HG02981 (cell line): ENCODE data around the gene PLEKHA4.
"Not testable (repeated sequence)": the region's sequence is repeated elsewhere in the genome, so short reads cannot be mapped to it uniquely, and the experiment has no call there.

Experiments used
- ATAC-seq: cut with Tn5 transposase; IDR thresholded peaks from one replicate; pipeline ENCODE4 v1.9.1; 2021; ENCODE audit warnings: mild to moderate bottlenecking, moderate library complexity; ENCODE audit not compliant: unreplicated experiment

Gene PLEKHA4

DNA sequence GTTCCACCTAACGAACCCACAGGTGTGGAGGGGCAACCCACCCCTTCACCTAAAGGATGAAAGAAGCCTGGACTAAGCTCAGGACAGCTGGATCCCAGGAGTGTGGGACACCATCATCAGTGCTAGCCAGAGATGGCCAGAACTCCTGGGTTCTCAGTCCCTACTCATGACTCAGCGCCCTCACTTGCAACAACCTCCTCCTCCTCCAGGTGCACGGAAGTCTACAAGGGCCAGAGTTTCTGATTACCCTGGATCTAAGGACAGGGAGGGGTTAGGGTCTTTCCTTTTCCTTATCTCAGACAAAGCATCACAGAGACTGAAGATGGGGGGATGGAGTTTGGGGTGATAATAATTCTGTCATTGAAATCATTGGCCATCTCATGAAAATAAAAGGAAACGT is 22.1 kb upstream of the PLEKHA4 start:
- ATAC-seq, result no peak

DNA sequence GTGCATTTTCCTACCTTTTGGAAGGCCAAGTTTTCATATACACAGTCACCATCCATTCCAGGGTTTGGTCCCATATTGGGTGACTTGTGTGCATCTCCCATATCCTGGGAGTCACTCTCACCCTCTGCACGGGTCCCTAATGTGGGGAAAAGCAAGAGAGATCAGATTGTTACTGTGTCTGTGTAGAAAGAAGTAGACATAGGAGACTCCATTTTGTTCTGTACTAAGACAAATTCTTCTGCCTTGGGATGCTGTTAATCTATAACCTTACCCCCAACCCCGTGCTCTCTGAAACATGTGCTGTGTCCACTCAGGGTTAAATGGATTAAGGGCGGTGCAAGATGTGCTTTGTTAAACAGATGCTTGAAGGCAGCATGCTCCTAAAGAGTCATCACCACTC is 21.1 kb upstream of the PLEKHA4 start:
- ATAC-seq, result not testable (repeated sequence)

DNA sequence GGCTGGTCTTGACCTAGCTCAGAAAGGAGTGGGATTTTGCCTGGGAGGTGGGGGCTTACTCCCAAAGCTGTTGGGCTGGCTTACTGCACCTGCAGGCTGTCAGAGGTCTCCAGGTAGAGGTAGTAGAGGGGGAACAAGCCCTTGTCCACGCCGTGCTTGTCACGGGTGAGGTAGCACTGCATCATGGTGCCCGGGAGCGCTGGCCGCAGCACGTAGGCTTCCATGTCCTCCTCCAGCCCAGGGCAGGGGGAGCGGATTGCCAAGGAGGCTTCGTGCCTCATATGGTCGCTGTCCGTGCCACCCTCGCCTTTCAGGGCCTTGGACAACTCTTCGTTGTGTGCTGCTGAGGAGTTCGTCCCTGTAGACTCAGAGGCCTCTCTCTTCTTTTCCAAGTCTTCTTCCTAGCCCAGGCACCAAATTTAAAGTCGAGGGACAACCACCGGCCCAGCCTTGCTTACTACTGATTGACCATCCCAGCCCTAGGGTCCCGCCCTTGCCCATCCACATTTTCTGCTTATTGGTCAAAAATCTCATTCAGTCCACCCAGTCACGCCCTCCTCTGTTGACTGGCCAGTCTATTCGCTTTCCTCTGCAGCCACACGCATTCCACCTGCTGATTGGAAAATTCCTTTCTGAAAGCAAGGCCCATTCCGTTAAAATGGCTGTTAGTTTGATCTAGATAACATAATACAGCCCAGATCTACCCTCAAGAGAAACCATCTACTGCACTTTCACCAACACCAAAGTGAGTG is 19.6 kb upstream of the PLEKHA4 start:
- no peak for ATAC-seq

DNA sequence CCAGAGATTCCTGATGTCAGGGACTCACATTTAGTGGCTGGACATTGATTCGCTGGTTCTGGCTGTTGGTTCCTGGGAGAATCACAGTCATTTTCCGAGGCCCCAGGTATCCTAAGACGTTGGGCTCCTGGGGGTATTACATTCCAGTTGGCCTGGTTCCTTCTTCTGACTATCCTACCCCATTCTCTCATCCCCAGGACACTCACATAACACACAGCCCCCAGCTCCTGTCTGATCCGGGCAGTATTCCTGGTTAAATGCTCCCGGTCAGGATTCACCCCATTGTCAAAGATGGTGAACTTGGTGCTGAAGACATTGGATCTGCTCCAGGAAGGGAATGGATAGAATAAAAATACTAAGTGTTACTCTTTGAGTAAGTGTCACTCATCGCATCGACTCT is 15.3 kb upstream of the PLEKHA4 start:
- ATAC-seq, result no peak

DNA sequence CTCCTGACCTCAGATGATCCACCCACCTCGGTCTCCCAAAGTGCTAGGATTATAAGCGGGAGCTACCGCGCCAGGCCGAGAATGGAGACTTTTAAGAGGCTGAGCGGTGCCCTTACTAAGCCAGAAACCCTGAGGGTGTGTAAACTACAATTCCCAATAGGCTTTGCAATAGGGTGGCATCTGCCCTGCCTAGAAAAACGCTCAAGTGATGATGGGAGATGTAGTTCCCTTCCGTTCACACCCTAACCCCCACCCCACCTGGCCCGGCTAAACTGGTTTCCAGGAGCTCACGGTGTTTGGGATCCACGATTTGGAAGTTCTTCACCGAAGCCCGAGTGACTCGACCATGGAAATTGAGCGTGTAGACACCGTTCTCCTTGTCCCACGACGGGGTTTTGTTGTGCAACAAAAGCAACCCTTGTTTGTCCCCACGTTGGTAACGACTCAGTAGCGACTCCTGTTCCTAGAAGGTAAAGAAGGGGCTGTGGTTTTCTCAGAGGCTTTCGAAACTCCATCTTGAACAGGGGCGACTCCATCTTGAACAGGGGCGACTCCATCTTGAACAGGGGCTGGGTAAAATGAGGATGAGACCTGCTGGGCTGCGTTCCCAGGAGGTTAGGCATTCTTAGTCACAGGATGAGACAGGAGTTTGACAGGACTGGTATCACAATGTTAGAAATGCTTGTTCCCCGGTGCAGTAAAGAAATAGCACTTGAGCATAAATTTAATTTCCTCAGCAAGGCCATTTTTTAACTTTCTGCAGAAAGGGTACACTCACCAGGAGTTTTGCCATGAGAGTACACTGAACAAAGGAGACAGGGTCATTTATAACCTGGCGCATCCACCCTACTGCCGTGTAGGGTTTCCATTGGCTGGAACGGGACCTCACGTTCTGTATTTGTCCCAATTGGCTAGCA is 13.6 kb upstream of the PLEKHA4 start:
- ATAC-seq, result no peak

DNA sequence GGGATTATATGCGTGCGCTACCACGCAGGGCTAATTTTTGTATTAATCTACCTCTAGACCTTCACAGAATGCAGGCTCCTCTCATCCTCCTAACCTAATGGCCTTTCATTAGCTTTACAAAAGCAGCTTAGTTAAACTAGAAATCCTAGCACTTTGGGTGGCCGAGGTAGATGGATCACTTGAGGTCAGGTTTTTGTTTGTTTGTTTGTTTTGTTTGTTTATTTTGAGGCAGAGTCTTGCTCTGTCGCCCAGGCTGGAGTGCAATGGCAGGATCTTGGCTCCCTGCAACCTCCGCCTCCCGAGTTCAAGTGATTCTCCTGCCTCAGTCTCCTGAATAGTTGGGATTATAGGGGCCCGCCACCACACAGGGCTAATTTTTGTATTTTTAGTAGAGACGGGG is 11.3 kb upstream of the PLEKHA4 start:
- not testable (repeated sequence) for ATAC-seq

DNA sequence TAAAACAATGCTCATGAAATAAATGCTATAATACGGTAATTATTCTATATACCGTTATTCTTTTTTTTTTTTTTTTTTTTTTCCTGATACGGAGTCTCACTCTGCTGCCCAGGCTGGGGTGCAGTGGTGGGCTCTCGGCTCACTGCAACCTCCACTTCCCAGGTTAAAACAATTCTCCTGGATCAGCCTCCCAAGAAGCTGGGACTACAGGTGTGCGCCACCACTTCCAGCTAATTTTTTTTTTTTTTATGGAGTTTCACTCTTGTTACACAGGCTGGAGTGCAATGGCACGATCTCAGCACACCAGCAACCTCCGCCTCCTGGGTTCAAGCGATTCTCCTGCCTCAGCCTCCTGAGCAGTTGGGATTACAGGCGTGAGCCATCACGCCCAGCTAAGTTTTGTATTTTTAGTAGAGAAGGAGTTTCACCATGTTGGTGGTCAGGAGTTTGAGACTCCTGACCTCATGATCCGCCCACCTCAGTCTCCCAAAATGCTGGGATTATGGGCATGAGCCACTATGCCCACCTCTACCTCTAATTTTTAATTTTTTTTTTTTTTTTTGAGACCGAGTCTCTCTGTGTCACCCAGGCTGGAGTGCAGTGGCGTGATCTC is 10.7 kb upstream of the PLEKHA4 start:
- ATAC-seq, result no peak

DNA sequence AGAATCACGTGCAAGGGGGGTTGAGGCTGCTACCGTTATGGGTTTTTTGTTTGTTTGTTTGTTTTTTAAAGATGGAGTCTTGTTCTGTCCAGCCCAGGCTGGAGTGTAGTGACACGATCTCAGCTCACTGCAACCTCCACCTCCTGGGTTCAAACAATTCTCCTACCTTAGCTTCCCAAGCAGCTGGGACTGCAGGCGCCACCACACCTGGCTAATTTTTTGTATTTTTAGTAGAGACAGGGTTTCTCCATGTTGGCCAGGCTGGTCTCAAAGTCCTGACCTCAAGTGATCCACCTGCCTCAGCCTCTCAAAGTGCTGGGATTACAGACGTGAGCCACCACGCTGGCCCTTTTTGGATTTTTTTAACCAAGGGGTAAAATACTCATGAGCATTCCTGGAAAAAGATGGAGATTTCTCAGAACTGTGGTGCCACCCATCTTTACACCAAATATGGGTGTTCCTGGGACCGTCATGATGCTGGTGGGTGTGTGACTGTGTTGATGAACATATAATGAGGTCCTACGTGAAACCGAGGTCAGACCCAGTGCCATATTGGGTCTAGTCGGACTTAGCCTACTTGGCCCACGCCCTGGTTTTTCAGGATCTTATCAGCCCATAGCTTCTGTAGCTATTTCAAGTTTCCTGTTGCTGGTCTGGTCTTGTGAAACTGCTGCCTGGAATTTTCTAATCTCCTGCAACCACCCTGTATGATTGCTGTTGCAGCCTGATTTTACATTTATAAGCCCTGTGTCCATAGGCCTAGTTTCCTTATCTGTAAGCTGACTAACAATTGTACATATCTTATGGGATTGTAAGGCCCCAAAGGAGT is 10.0 kb upstream of the PLEKHA4 start:
- no peak for ATAC-seq

DNA sequence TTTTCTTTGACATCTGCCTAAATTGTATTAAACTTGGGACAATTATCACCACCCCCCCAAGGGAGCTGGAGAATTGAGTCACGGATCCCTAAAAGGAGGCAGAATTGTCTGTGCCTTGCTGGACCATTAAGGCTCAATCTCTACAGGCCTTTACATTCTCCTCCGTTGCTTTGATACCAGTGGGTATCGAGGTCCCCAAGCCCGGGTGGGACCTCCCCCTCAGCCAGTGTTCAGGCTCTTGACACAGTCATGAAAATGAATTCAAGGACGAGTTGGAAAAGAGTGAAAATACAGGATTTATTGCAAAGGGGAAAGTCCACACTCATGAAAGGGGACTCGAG is 9.4 kb upstream of the PLEKHA4 start:
- no peak for ATAC-seq

DNA sequence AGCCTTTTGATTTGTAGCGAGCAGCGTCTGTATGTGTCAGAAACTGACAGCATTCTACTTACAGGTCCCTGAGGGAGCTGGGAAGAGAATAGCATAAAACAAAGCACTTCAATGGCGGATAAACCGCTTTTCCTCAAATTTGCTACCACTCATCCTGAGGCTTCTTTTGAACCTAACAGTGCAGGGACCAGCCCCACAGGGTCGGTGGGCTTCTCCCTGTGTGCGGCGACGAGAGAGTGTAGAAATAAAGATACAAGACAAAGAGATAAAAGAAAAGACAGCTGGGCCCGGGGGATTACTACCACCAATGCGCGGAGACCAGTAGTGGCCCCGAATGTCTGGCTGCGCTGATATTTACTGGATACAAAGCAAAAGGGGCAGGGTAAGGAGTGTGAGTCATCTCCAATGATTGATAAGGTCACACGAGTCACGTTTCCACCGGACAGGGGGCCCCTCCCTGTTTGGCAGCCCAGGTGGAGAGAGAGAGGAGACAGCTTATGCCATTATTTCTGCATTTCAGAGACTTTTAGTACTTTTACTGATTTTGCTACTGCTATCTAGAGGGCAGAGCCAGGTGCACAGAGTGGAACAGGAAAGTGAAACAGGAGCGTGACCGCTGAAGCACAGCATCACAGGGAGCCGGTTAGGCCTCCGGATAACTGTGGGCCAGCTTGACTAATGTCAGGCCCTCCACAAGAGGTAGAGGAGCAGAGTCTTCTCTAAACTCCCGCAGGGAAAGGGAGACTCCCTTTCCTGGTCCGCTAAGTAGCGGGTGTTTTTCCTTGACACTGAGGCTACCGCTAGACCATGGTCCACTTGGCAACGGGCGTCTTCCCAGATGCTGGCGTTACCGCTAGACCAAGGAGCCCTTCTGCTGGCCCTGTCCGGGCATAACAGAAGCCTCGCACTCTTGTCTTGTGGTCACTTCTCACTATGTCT is 7.9 kb upstream of the PLEKHA4 start:
- ATAC-seq, result not testable (repeated sequence)

DNA sequence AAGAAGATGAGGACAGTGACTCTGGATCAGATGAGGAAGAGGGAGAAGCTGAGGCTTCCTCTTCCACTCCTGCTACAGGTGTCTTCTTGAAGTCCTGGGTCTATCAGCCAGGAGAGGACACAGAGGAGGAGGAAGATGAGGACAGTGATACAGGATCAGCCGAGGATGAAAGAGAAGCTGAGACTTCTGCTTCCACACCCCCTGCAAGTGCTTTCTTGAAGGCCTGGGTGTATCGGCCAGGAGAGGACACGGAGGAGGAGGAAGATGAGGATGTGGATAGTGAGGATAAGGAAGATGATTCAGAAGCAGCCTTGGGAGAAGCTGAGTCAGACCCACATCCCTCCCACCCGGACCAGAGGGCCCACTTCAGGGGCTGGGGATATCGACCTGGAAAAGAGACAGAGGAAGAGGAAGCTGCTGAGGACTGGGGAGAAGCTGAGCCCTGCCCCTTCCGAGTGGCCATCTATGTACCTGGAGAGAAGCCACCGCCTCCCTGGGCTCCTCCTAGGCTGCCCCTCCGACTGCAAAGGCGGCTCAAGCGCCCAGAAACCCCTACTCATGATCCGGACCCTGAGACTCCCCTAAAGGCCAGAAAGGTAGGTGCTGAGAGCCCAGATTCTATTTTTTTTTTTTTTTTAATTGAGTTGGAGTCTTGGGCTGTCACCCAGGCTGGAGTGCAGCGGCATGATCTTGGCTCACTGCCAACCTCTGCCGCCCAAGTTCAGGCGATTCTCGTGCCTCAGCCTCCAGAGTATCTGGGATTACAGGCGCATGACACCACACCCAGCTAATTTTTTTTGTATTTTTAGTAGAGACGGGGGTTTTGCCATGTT is 6.1 kb upstream of the PLEKHA4 start:
- ATAC-seq, result no peak

DNA sequence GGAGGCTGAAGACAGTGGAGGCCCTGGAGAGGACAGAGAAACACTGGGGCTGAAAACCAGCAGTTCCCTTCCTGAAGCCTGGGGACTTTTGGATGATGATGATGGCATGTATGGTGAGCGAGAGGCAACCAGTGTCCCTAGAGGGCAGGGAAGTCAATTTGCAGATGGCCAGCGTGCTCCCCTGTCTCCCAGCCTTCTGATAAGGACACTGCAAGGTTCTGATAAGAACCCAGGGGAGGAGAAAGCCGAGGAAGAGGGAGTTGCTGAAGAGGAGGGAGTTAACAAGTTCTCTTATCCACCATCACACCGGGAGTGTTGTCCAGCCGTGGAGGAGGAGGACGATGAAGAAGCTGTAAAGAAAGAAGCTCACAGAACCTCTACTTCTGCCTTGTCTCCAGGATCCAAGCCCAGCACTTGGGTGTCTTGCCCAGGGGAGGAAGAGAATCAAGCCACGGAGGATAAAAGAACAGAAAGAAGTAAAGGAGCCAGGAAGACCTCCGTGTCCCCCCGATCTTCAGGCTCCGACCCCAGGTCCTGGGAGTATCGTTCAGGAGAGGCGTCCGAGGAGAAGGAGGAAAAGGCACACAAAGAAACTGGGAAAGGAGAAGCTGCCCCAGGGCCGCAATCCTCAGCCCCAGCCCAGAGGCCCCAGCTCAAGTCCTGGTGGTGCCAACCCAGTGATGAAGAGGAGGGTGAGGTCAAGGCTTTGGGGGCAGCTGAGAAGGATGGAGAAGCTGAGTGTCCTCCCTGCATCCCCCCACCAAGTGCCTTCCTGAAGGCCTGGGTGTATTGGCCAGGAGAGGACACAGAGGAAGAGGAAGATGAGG is 5.3 kb upstream of the PLEKHA4 start:
- no peak for ATAC-seq

DNA sequence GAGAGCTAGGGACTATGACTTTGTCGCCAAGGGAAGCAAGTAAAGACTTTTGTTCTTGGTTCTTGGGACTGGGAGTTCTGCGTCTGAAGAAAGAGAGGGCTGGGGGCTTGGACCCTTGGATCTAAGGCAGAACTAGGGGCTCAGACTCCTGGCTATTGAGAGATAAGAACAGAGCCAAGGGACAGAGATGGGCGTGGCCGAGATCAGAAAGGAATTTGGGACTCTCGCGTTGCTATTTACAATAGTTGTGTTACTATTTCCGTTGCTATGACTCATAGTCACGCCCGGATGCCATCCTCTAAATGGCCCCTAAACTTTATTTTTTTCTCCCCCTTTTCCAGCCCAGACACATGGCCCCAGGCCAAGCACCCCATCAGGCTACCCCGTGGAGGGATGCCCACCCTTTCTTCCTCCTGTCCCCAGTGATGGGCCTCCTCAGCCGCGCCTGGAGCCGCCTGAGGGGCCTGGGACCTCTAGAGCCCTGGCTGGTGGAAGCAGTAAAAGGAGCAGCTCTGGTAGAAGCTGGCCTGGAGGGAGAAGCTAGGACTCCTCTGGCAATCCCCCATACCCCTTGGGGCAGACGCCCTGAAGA is 4.6 kb upstream of the PLEKHA4 start:
- ATAC-seq, result peak; percentile 25

DNA sequence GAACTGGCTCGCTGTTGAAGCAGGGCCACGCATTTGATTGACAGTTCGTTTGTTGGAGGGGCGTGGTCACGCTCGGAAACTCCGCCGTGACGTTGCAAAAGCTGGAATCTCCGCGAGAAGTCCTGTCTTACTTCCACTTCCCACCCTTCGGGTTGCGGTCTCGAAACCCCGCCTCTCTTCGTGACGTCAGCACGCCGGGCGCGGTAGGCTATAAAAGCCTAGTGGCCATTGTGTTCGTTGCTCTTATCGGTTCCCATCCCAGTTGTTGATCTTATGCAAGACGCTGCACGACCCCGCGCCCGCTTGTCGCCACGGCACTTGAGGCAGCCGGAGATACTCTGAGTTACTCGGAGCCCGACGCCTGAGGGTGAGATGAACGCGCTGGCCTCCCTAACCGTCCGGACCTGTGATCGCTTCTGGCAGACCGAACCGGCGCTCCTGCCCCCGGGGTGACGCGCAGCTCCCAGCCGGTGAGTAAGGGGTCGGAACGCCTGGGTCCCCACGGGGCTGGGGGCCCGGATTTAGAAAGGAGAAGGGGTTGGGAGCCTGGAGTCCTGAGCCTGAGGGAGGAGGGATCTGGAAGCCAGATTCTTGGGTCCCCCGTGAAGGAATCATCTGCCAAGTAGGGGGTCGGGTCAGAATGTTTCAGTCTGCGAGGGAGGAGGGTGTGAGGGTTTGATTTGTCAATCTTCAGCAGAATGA is 3.9 kb upstream of the PLEKHA4 start, which contains the start of gene PPP1R15A:
PPP1R15A (plus strand) TSS at position 240 of the 702 bp plus-strand sequence. CDS start 813 bp downstream, outside the sequence.
- ATAC-seq, result no peak

DNA sequence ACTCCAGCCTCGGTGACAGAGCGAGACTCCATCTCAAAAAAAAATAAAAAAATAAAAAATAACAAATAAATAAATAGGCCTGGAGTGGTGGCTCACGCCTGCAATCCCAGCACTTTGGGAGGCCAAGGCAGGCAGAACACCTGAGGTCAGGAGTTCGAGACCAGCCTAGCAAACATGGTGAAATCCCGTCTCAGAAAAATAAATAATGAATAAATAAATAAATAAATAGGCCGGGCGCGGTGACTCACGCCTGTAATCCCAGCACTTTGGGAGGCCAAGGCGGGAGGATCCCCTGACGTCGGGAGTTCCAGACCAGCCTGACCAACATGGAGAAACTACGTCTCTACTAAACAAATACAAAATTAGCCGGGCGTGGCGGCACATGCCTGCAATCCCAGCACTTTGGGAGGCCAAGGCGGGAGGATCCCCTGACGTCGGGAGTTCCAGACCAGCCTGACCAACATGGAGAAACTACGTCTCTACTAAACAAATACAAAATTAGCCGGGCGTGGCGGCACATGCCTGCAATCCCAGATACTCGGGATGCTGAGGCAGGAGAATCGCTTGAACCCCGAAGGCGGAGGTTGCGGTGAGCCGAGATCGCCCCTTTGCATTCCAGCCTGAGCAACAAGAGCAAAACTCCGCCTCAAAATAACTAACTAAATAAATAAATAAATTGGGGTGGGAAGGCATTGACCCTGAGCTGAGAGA is 3.2 kb upstream of the PLEKHA4 start:
- not testable (repeated sequence) for ATAC-seq

DNA sequence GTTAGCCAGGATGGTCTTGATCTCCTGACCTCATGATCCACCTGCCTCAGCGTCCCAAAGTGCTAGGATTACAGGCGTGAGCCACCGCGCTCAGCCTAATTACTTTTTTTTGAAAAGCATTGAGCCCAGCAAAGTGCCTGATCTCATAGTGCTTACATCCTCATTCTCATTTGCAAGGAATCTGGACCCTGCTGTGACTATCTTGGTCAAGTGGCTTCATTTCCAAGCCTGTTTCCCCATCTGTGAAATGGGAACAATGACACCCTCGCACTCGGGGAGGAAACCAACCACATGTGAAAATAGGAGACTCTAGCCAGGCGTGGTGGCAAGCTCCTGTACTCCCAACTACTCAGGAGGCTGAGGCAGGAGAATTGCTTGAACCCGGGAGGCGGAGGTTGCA is 1.6 kb upstream of the PLEKHA4 start:
- no peak for ATAC-seq
